ENCODE results near the gene ACAP2.
"Not testable (repeated sequence)": the region's sequence is repeated elsewhere in the genome, so short reads cannot be mapped to it uniquely, and the experiment has no call there.

Gene ACAP2

DNA sequence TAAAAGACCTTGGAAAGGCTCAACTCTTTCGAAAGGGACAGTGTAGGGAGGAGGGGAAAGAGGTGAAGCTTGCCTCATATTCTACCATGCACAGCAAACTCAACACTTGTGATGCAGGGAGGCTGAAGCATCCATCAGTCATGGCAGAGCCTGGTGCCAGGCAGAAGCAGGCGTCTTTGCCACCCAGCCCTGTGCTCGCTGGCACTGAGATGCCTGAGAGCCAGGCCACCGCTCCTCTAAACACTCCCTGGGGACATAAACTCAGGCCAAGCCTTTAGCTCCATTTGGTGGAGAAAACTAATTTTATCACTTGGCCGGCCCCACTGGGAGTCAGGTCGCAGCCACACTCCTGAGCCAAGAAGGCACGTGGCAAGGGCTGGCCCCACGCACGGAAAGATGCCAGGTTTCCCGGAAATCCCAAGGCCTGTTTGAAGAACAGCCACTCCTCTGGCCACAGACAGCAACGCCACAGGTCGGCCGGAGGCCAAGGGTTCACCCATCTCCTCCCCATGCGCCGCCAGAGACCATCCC is 202.6 kb downstream of the ACAP2 start:
- no peak for DNase-seq

DNA sequence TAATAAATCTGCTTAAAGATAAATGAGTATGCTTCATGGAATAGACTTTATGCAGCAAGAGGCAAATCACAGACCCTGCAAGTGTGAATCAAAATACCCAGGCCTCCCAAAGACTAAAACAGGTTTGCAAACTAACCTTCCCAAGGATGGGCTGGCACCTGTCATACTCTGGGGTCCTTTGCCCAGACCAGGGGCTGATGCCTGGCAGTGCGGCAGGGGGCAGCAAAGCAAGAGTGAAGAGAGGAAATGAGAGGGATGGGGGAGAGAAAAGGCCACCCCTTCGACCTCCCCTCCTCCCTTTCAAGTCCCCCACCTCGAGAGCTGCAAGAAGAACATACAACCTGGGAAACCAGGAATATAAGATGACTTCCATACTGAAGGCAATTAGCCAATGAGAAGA is 203.7 kb downstream of the ACAP2 start:
- DNase-seq: no peak

DNA sequence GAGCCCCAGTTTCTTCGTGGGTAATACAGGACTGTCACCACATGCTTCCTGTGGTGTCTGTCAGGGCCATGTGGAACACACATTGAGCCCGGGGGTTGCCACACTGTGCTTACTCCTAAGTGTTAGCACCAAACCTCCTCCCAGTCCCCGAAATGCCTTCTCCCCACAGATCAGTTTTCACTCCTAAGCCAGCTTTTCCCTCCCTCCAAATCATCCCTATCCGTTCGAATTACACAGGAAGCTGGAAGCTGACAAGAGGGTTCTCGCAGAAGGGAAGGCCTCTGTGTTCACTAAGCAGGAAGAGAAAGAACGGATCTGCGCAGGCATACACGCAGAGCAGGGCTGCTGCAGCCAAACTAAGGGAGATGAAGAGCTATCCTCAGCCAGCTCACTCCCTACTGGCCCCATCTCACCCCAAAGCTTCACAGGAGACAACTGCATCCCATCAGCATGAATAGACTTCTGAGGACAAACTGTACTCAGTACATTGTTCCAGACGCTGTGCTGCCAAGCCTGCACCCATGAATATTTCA is 204.2 kb downstream of the ACAP2 start:
- no peak for DNase-seq

DNA sequence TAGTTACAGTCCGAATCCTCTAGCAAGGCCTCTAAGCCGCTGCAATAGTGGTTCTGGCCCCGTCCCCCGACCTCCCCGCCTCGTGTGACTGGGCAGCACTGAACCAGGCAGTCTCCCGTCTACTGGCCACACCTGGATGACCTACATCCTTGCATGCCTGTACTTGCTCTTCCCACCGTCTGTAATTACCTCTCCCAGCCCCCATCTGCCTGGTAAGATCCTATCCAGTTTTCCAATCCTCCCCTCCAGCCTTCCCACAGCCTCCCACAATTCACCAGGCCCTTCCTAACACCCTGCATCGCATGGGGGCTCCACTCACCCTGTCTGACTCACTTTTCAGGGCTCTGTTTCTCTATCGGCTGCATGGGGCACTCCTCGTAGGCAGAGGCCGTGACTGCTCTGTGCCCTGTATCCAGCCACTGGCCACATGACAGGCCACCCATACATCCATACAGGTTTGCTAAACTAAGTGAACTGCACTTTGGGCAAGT is 204.7 kb downstream of the ACAP2 start:
- DNase-seq: no peak

DNA sequence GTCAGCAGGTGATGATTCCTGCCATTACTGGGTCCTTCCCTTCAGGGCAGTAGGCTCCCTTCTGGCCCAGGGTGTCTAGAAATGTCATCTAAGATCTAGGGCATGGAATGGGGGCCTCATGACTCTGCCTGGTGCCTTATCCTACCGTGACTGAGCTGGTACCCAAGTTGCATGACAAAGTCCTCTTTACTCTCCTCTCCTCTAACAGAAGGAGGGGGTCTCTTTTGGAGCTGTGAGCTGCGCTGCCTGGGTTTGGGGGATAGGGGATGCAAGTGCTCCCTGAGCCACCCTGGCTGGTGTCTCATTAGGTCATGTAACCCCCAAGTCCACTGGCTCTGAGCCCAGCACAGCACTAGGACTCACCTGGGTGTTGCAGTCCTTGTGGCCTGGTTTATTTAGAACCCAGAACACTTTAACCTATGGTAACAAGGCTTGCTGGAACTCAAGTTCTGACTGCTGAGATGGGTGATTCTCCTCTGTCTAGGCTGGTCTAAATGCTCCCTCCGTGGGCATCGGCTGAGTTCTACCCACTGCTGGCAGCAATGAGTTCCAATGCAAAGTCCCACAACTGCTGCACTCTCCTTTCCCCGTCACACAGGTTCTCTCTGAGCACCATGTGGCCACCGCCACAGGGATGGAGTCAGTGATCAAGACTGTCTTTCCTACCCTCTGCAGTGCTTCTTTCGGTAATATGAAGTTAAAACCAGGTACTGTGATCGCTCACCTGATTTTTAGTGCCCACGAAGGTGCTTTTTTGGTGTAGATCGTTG is 205.8 kb downstream of the ACAP2 start:
- no peak for DNase-seq

DNA sequence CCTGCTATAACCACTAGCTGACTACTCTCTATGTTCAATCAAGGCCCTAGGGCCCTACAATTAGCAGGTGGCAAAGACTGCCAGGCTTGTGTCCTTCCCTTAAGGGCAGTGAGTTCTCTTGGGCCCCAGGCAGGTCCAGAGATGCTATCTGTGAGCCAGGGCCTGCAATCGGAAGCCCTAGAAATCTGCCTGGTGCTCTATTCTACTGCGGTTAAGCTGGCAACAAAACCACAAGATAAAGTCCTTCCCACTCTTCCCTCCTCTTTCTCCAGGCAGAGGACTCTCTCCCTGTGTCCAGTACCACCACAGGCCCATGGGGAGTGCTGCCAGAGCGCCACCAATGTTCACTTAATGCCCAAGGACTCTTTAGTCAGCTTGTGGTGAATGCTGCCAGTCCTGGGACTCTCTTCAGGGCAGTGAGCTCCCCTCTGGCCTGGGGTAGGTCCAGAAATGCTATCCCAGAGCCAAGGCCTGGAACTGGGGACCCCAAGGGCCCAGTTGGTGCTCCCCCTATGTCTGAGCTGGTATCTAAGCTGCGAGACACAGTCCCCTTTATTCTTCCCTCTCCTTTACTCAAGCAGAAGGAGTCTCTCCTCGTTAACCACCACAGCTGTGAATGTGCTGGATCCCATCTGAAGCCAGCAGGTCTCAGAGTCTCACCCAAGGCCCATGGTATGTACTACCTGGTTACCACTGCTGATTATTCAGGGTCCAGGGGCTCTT is 206.6 kb downstream of the ACAP2 start:
- DNase-seq: no peak

DNA sequence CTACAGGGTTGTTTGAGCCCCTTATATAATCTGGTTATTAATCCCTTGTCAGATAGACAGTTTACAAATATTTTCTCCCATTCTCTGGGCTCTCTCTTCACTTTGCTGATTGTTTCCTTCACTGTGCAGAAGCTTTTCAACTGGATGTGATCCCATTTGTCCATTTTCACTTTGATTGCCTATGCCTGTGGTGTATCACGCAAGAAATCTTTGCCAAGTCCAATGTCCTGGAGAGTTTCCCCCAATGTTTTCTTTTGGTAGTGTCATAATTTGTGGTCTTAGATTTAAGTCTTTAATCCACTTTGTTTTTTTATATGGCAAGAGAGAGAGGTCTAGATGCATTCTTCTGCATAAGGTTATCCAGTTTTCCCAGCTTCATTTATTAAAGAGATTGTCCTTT is 212.6 kb downstream of the ACAP2 start:
- DNase-seq: no peak

DNA sequence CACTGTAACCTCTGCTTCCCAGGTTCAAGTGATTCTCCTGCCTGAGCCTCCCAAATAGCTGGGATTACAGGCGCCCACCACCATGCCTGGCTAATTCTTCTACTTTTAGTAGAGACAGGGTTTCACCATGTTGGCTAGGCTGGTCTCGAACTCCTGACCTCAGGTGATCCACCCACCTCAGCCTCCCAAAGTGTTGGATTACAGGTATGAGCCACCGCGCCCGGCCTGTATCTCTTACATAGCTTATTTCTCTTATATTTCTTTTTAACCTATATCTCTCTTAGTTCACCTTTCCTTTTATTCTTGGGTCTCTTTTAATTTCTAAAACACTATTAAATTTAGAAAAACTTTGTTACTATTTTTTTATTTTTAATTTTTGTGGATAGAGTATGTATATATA is 213.9 kb downstream of the ACAP2 start:
- not testable (repeated sequence) for DNase-seq

DNA sequence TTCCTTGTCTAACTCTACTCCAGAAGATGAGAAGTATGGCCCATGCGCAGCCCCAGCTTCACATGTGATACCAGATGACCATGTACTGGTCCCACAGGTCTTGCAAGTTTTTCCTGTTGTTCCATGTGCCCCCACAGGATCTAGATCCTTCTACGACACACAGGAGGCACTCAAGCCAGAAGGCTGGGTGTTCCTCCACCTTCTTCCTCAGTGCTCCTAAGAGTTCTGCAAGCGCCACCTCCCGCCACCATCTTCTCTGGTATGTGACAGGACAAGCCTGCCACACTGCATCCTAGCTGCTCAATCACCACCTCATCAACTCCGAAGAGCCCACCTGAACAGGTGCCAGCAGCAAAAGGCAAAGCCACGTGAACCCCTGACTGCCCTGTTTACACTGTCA is 214.9 kb downstream of the ACAP2 start:
- DNase-seq: no peak

DNA sequence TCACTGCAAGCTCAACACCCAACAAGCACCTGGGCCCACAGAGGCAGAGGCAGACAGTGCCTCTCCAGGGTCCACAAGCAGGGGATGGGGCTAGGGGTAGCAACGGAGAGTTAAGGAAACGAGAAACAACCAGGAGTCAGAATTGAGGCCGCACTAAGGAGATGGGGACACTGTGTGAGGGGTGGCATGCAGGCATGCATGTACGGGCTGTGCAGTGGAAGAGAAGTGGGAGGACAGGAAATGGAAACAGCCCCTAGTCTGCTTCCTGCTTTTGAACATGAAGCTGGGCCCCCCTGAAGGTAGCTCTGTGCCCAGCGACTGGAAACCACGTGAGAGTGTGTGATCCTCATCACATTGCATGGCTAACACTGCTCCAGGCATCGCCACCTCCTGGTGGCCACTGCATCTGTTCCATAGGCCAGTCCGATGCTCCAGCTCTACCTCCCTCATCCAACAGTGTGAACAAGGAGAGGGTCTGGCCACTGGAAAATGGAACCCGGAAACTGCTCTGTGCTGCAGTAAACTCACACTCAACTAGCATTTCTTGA is 215.8 kb downstream of the ACAP2 start:
- no peak for DNase-seq

DNA sequence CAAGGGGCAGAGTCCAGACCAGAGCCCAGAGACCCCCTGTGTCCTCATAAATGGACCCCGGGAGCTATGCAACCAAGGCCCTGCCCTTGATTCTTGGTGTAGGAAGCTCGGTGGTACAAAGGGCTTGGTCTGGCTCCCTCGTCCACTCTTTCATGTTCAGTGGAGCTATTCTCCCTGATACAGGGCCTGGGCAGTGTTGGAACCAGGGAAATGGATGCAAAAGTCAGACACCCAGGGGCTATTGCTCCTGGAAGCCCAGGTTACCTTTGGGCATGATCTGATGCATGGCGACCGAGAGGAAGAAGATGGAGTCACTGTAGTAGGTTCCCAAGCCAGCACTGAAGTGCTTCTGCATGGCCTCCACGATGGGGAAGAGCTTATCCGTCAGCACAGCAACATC is 216.4 kb downstream of the ACAP2 start:
- no peak for DNase-seq

DNA sequence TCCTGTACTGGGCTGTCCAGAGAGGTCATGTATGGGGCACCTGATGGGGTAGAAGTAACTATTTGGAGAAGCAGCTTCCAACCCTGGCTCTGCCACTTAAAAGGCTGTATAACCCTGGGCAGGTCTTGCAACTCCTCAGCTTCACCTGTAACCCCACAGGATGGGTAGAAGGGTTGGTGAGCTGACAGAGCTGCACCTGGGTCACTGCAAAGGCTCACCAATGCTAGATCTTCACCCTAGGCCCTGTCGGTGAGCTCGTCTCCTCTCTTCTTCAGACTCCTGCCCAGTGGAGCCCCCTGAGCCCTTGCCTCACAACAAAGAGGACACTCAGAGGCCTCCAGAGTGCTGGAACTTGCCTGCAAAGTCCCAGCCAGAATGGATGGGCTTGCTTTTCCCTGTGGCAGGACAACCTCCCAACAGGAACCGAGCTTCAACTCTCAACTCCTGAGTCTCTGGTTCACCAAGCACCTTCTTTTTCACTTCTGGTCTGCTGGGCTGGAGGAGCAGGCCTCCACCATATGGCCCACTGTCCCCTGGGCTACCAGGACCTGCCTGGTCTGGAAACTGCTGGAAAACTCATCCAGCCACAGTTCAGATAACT is 217.7 kb downstream of the ACAP2 start:
- no peak for DNase-seq
